Kidney epithelial cell (primary cell): ENCODE results near the gene ACOX2. TPM values are rescaled to one million over a fixed set of nuclear protein-coding genes. Genes with fewer than 3 reads are reported as not detected.

Experiments
- DNase-seq: peaks from one replicate; pipeline ENCODE4 v3.0.0-alpha.2; 2010; ENCODE audit warnings: low read depth
- H3K27me3 ChIP-seq: 2 replicates; pipeline ENCODE4 v1.6.0; 2011; ENCODE audit warnings: low read length; ENCODE audit not compliant: control insufficient read depth, insufficient read depth
- H3K36me3 ChIP-seq: 2 replicates; pipeline ENCODE4 v1.5.1; 2011; ENCODE audit warnings: low read length; ENCODE audit not compliant: control insufficient read depth, insufficient read depth
- H3K4me3 ChIP-seq: 2 replicates; pipeline ENCODE4 v1.5.1; 2011; ENCODE audit warnings: low read depth, mild to moderate bottlenecking, control low read depth, low read length
- total RNA-seq: library from RNA; depleted of rRNA; stranded (reverse); fragments of >200 nt; gene quantifications from 2 replicates; pipeline ENCODE4 v1.2.3, GENCODE V29; 2015
- TF ChIP-seq, protein P1 (sequence below): IDR thresholded peaks from 2 replicates; pipeline ENCODE4 v1.5.1; 2011; ENCODE audit warnings: mild to moderate bottlenecking, moderate library complexity, low read length, control low read depth, inconsistent platforms; ENCODE audit not compliant: insufficient read depth, poor library complexity, severe bottlenecking

Gene ACOX2
- total RNA-seq, 1 donor from 2014 or later: 0.38 TPM

GRCh38 chr3:58496206-58496857 is 40.7 kb downstream of the ACOX2 start:
- H3K4me3 ChIP-seq: no peak overlapping the region
- TF ChIP-seq, protein P1, sequence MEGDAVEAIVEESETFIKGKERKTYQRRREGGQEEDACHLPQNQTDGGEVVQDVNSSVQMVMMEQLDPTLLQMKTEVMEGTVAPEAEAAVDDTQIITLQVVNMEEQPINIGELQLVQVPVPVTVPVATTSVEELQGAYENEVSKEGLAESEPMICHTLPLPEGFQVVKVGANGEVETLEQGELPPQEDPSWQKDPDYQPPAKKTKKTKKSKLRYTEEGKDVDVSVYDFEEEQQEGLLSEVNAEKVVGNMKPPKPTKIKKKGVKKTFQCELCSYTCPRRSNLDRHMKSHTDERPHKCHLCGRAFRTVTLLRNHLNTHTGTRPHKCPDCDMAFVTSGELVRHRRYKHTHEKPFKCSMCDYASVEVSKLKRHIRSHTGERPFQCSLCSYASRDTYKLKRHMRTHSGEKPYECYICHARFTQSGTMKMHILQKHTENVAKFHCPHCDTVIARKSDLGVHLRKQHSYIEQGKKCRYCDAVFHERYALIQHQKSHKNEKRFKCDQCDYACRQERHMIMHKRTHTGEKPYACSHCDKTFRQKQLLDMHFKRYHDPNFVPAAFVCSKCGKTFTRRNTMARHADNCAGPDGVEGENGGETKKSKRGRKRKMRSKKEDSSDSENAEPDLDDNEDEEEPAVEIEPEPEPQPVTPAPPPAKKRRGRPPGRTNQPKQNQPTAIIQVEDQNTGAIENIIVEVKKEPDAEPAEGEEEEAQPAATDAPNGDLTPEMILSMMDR: no peak
- DNase-seq: no peak
- no peaks in the 10 kb centered on the region for H3K27me3 ChIP-seq
- no peaks in the 10 kb centered on the region for H3K36me3 ChIP-seq

DNA sequence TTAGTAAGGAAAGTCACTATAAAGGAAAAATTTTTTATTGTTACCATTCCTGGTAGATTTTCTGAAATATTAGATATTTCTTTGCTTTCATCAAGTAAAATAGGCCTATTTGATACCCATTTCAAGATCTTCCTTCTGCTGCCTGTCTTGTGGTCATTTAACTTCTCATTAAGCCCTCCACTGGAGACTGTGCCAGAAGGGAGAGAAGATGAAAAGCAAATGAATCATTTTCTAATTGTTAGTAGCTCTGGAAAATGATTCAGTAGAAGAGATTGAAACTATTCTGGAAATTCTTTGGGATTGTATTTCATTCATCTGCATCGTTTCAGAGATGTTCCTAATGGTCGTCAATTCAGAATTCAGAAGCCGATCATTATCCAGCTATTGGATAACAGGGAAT is 41.9 kb downstream of the ACOX2 start:
- H3K27me3 ChIP-seq: no peaks in the 10 kb centered on the region
- no peaks in the 10 kb centered on the region for H3K36me3 ChIP-seq
- H3K4me3 ChIP-seq: no peak overlapping the region
- no peak for DNase-seq
- TF ChIP-seq, protein P1: no peak

DNA sequence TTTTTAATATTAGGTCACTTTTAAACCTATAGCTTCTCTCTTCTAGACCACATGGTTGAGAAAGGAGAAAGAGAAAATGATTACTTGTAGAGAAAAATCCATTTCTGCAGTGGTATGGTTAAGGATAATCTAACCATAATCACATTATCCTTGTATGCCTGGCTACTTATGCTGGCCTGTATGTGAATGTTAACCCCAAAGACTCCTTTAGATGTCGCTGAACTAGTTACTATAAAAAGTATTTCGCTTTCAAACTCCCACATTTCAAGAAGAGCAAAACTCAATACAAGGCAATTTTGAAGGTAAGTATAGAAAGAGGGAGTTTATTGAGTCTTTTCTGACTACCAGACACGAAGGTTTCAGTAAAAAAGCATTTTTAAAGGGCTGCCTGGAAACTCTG is 42.9 kb downstream of the ACOX2 start:
- TF ChIP-seq, protein P1: no peak
- DNase-seq: no peak
- H3K4me3 ChIP-seq: no peak overlapping the region

DNA sequence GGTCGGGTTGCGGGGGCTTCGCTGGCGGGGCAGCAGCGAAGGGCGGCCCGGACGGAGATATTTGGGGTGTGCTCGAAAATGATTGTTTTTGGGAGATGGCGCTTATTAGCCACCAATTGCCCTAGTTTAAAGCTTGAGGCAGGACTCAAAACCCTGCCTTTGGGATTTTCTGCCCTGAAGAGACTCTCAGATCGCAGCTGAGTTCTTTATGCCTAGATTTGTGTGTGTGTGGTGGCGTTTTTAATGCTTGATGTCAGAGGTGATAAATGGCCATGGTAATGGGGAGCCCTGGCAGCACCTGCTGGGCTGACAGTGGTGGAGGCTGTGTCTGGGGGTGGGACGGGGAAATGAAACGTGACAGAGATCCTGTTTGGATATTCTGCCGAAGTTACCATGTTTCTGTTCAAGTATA is 44.5 kb downstream of the ACOX2 start:
- TF ChIP-seq, protein P1: no peak
- DNase-seq: no peak
- Histone ChIP-seq H3K4me3 (peak overlapping the region; percentile 79), H3K27me3 (peaks cover 2% of the 10 kb centered on the region), H3K36me3 (no peaks in the 10 kb centered on the region)

More for the DNA sequence above, 42.9 kb downstream of the ACOX2 start:
- Histone ChIP-seq H3K27me3 (no peaks in the 10 kb centered on the region), H3K36me3 (no peaks in the 10 kb centered on the region)

- H3K36me3 ChIP-seq: no peaks in the 10 kb centered on the region
- no peak for DNase-seq
- H3K27me3 ChIP-seq: peaks cover 2% of the 10 kb centered on the region
- TF ChIP-seq, protein P1: peak; percentile 43
- H3K4me3 ChIP-seq: peak within 1 kb of the TSS; percentile 79
These were observed 45.2 kb downstream of the ACOX2 start, which contains the start of gene KCTD6 for GRCh38 chr3:58491506-58492402. Gene KCTD6 (plus strand): TSS chr3:58492096. CDS start chr3:58498756, 6,660 bp downstream.
